GM12875 (cell line): ENCODE data around the gene TPT1.
"Not testable (repeated sequence)": the region's sequence is repeated elsewhere in the genome, so short reads cannot be mapped to it uniquely, and the experiment has no call there.

Experiments
- H3K4me3 ChIP-seq: one replicate; pipeline ENCODE4 v1.5.1; 2011; ENCODE audit warnings: low read depth, low read length, control low read depth
- CTCF ChIP-seq: IDR thresholded peaks from 2 replicates; pipeline ENCODE4 v1.5.1; 2011; ENCODE audit warnings: low read depth, mild to moderate bottlenecking, control low read depth, inconsistent platforms, low read length, moderate library complexity, borderline replicate concordance; ENCODE audit not compliant: insufficient read depth

The TPT1 gene

DNA sequence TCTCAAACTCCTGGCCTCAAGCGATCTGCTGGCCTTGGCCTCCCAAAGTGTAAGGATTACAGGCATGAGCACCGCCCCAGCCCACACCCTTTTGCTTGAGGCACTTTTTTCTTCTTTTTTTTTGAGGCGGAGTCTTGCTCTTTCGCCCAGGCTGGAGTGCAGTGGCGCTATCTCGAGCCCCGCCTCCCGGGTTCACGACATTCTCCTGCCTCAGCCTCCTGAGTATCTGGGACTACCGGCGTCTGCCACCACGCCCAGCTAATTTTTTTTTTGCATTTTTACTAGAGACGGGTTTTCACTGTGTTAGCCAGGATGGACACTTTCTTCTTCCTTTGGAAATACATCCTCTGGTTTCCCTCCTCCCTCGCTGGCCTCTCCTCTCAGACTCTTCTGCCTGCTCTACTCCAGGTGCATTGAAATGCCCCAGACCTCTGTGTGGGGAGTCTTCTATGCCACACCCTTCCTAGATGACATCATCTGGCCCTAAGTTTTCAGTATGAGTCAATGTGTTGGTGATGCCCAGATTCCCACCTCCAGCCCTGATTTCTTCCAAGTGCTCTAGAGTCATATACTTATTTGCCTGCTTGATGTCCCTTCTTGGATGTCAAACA is 20.7 kb upstream of the TPT1 start:
- TF ChIP-seq CTCF, result no peak
- H3K4me3 ChIP-seq, result no peak overlapping the region

DNA sequence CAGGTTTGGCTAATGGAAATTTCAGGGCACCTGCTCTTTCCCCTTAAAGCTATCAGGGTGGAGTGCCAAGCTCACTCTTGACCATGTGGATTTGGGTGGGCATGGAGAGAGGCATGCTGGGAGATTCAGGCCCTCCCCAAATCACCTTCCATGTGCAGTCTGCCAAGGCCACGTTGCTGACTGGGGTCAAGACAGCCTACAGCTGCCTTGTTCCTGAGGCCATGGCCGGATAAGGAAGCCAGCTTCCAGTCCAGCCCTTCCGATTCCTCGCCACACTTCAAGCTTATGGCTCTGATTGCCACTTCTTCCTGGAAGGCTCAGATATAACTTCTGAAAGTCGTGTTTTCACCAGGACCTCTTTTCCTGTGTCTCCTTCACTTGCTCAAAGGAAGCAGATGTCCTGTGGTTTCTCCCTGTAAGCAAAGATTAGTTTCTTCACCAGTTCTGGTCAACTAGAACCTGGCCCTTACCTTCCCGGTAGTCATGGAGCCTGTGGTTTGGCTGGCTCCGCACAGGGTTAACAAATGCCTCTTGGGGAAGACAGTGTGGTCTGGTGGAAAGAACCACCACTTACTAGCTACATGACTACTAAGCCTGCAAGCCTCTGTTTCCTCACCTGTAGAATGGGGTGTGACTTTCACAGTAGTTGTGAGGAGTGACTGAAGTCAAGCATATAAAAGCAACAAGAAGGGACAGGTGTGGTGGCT is 16.1 kb upstream of the TPT1 start:
- no peak for TF ChIP-seq CTCF

DNA sequence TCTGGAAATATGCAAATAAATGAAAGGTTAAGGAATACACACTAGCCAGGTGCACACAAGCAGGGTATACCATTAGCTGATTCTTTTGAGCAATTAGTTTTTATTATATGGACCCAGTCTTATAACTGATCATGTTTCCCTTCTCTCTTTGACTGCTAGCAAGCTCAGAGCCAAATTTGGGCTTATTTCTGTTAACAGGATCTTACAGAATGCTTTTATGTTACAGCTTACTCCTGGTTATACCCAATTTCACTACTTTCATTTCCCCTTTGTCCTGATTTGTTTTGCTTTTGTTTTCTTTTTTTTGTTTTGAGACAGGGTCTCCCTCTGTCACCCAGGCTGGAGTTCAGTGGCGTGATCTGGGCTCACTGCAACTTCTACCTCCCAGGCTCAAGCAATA is 12.9 kb upstream of the TPT1 start:
- H3K4me3 ChIP-seq, result no peak overlapping the region
- TF ChIP-seq CTCF, result no peak

More for the DNA sequence above, 16.1 kb upstream of the TPT1 start:
- no peak overlapping the region for H3K4me3 ChIP-seq

DNA sequence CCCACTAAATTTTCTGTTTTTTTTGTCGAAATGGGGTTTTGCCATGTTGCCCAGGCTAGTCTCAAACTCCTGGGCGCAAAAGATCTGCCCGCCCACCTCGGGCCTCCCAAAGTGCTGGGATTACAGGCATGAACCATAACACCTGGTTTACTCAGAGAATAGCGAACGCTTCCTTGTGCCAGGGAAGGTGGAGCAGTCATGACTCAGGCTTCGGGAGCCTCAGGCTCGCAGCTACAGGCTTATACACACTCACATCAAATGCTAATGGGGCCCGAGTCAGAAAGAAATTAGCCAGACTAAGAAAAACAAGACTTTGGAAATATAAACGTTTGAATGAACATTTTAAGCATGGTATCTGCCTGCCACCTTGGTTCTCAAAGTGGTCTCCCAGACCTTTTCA is 11.0 kb upstream of the TPT1 start:
- no peak overlapping the region for H3K4me3 ChIP-seq
- no peak for TF ChIP-seq CTCF

GRCh38 chr13:45350152-45350551 is 9.2 kb upstream of the TPT1 start:
- H3K4me3 ChIP-seq, result no peak overlapping the region
- no peak for TF ChIP-seq CTCF

- TF ChIP-seq CTCF, result no peak
- H3K4me3 ChIP-seq, result no peak overlapping the region
Observed at GRCh38 chr13:45349438-45349837, 8.5 kb upstream of the TPT1 start.

GRCh38 chr13:45344064-45344463 is 3.1 kb upstream of the TPT1 start:
- H3K4me3 ChIP-seq, result not testable (repeated sequence)

DNA sequence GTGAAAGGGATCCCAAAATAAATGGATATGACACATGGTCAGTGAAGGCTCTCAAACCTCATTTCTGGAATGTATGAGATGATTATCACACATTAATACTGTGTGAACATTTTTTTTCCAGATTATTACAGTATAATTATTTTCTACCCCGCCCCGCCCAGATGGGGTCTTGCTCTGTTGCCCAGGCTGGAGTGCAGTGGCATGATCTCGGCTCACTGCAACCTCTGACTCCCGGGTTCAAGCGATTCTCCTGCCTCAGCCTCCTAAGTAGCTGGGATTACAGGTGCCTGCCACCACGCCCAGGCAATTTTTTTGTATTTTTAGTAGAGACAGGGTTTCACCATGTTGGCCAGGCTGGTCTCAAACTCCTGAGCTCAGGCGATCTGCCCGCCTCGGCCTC is 2.1 kb upstream of the TPT1 start:
- H3K4me3 ChIP-seq, result not testable (repeated sequence)

- not testable (repeated sequence) for H3K4me3 ChIP-seq
Observed at GRCh38 chr13:45342668-45343067, 1.7 kb upstream of the TPT1 start.
